ENCODE results near the gene ALDH1B1.

The ALDH1B1 gene

DNA sequence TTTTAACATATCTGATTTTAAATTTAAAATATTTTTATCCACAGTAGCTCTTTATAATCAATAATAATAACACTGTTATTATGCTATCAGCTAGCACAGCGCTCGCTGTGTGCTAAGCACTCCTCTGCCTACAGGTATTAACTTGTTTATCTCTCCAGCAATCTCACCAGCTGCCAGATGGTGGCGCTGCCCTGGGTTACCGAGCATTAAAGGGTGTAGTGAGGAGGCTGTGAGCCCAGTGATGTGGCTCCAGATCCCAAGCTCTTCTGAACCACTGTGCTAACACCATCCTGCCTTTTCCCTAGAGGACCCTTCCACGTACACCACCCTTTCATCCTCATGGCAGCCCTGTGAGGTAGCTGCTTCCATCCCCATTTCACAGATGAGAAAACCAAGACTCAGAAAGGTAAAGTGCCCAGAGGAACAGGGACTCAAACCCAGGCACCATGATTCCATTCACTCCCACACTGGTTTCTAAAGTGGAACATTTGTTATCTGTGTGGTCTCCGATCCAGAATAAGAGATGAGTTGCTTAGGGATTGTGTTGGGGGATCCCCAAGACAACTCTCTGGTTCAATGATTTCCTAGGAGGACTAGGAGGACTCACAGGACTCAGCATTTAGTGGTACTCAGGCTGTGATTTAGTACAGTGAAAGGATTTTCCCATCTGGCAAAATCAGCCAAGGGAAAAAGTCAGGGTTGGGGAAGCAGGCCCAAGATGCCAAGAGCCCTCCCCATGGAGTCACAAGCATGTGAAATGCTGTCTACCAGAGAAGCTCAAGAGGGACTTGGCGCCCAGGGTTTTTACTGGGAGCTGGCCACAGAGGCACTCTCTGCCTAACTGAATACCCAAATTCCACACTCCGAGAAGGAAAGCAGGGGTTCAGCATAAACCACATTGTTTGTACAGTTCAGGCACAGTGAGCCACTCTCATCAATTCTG lies 24.8 kb downstream of the ALDH1B1 start:
- DNase-seq: no peak

- DNase-seq: no peak
Observed at GRCh38 chr9:38418366-38418765, 25.9 kb downstream of the ALDH1B1 start.

- no peak for DNase-seq
Observed at GRCh38 chr9:38419181-38419580, 26.7 kb downstream of the ALDH1B1 start.

DNA sequence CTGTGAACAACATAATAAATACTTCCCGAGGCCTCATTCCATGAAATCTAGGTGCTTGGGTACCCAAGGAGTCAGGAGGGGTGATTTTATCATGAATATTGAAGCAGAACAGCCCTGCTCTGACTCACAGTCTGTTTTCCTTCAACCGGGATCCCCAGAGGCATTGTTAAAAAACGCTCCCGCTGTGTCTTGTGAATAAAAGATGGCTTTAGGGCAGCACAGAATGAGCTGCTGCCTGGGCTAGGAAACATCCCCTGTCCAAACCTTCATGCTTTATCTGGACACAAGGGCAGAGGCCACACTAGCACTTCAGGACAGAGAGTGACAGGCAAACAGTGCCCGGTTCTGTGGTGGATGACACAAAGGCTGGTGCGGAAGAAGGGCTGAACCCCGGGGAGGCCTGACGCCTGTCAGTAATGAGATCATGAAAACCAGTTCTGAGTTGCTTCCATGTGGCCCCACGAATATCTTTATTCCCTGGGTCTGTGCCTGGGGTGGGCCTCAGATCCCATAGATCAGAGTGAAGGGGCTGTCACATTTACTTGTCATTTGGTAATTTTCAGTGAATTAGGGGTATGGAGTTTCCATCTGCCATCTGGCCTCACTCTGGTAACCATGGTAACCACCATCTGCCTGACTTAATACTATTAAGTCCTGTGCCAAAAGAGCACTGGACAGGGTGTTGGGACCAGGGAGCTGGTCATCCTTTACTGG lies 29.2 kb downstream of the ALDH1B1 start:
- peak in 1 of 2 experiments; percentile 62 for DNase-seq

- no peak for DNase-seq
Observed at GRCh38 chr9:38422555-38423260, 30.2 kb downstream of the ALDH1B1 start.

GRCh38 chr9:38423273-38423972 lies 30.9 kb downstream of the ALDH1B1 start:
- DNase-seq: no peak

DNA sequence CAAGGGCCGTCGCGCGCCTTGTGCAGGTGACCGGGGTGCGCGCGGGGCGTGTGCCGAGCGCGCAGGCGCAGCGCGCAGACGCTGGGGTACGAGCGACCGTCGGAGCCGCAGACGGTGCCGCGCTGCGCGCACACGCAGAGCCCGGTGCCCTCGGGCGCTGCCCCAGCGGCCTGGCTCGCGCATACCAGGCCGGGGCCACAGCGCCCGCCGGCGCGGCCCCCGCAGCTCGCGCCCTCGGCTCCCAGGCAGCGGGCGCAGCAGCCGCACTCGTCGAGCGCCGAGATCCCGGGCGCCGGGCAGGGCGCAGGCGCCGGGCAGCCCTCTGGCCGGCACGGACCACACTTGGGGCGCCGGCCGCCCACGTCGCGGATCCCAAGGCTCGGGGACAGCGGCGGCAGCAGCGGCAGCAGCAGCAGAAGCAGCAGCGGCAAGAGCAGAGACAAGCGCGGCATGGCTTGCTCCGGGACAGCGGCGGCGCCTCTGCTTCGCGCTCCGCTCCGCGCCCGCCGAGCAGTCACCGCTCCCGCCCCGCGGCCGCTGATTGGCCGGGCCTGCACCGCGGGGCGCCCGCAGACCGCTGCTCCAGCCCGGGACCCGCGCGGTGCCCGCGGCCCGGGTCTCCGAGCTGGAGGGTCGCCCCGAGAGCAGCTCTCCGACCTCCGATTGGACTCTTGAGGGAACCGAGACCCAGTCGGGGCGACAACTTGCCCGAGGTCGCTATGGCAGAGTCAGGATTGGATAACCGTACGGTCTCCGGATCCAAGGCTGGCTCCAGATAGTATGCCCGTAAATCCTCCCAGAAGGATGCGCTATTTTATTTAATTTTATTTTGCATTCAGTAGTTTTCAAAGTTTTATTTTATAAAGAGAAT lies 31.7 kb downstream of the ALDH1B1 start, which contains the start of gene IGFBPL1:
TSS of gene IGFBPL1 (minus strand) at position 482 of the 871 bp plus-strand sequence. CDS start at position 452, 30 bp downstream.
- no peak for DNase-seq

- no peak for DNase-seq
Observed at GRCh38 chr9:38424918-38425317, 32.4 kb downstream of the ALDH1B1 start.

DNA sequence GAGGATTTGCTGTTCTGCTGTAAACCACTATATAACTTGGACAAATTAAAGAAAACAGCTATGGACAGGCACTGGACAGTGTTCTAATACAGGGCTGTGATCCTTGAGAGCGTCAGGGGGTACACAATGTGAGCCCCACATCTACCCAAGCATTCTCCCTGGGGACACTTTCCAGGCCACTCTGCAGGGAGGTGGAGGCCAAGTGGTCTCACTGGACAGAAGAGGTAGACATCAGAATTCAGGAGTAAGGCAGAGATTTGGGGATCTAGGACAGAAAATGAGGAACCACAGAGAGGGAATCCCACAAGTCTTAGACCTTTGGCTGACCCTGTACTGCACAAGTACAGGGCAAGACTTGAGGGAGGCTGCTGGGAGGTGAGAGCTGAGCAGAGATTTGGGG lies 35.6 kb downstream of the ALDH1B1 start:
- DNase-seq: no peak

DNA sequence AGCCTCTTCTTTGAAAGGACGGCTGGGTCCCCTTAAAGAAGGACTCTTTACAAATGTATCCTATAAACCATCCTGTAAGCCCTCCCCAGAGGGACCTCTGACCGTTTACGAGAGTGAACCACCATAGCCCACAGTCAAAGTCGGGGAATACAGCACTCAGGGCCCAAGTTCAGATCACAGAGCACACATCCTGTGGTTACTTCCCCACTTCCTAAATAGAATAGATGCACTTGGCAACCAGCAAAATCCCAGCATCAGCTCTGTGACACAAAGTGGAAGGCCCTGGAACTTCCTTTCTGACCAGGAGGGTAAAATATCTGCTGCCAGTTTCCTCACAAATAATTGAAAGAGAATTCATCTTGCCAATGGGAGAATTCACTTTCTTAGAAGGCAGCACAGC lies 38.6 kb downstream of the ALDH1B1 start:
- no peak for DNase-seq

DNA sequence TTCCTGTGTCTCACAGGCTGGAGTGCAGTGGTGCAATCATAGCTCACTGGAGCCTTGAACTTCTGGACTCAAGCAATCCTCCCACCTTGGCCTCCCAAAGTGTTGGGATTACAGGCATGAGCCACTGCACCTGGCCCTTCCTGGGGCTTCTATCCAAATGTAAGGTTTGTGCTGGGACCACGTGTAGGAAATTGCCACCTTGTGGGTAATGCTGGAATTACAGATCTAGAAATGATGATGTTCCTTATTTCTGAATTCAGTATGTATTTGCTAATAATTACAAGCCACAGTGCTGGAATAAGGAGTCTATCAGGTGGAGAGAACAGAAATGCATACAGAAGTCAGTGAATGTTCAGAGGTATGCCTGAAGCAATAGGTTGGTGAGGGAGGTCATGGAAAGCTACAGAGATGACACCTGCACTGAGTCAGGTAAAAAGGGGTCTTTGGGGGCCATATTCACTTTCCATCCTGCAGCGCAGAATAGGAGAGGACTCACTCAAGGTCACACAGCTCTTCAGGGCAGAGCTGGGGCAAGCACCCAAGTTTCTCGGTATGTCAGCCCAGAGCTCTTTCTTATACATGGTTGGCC lies 40.5 kb downstream of the ALDH1B1 start:
- no peak for DNase-seq

DNA sequence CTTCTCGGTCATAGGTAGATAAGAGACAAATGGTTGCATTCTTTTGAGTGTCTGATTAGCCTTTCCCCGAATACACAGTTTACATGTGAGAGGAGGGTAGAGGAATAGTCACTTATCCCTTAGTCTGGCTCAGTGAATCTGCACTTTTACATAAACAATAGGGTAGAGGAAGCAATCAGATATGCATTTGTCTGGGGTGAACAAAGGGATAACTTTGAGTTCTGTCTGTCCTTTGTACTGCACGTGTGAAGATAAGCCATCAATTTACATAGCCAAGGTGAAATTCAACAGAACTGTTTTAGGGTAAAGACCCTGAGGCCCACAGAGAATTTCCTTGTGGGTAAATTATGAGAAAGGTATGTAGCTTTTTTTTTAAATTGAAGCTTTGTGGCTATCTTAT lies 41.9 kb downstream of the ALDH1B1 start:
- no peak for DNase-seq

GRCh38 chr9:38434853-38435252 lies 42.4 kb downstream of the ALDH1B1 start:
- DNase-seq: no peak

GRCh38 chr9:38435521-38435920 lies 43.0 kb downstream of the ALDH1B1 start:
- DNase-seq: no peak

DNA sequence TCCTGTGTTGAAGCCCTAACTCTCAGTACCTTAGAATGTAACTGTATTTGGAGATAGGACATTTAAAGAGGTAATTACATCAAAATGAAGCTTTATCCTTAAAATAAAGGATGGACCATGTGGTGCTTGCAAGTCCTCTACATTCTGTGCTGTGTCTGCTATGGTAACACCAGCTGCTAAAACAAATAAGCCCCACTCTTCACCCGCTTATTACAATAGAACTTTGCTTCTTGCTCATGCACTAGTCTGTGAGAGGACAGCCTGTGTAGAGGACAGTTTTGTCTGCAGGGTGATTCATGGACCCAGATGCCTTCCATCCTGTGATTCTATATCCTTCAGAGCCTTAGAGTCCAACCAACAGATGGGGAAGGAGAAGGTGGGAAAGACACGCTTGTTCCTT lies 44.2 kb downstream of the ALDH1B1 start:
- no peak for DNase-seq

DNA sequence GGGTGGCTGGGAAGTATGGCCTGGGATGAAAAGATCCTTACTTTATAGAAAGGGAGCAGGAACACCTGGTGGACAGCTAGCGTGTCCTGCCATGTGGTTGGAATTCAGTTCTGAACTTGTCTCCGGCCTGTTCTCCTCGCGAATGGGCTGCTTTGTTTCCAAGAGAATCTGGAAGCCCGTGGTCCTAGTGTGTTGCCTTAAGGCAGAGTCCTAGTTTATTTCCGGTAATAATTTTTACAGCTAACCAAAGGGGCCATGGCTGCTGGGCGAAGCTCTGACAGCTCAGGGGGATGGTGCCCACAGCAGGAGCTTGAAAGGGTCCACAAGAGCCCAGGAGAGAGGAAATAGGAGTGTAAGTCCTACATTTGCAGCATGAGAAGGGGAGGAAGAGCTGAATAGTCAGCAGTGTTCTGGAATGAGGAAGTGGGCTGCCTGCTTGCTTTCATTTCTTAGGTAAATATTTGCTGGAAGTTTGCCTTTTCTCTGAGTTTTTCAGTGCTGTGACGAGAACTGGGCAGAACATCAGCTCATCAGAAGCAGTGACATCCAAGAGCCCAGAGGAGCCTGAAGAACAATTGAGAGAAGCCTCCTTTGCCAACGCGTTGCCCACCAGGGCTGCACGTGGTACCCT lies 44.8 kb downstream of the ALDH1B1 start:
- no peak for DNase-seq

DNA sequence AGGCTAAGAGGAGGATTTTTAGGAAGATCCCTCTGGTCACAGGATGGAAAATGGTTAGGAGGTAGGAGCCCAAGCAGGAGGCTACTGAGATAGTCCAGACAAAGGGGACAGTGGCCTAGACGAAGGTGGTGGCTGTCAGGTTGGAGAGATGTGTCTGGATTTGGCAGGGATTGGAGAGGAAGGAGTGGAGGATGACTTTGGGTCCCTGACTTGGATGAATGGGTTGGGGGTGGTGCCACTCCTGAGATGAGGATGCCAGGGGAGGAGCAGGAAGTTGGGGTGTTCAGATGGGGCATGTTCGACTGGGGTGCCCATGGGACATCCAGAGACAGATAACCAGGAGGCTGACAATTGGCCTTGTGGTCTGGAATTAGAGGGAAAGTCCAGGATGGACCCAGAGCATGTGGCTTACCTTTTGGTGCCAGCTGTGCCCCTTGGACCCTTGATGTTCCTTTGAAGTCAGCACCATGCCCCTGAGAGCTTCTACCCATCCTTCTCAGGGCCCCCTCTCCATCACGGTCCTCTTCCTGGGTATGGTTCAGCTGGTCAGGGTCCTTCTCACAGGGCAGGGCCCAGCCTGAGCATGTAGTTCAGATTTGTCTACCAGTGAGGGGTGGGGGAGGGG lies 46.9 kb downstream of the ALDH1B1 start:
- DNase-seq: no peak

DNA sequence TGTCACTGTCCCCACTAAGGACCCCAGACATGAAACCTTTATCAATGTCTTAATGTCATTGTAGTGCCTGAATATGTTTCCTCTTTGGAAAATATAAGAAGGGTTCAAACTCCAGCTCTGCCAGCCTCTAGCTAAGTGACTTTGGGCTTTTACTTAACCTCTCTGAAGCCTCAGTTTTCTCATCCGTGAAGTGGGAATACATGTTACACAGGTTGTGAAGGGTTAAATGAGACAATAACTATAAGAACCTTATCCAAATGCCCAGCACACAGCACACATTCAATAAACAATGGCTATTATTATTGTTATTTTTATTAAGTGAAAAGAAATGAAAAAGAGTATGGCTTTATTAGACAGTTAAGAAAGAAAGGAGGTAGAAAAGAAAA lies 47.4 kb downstream of the ALDH1B1 start:
- DNase-seq: no peak

GRCh38 chr9:38440516-38440915 lies 48.0 kb downstream of the ALDH1B1 start:
- no peak for DNase-seq
